MM.1S (cell line): ENCODE data around the gene STX8.

Source experiments
- DNase-seq: peaks from one replicate; pipeline ENCODE4 v3.0.0-alpha.2; 2015
- H2AFZ ChIP-seq: fragments of 300-600 bp; sonication (generic); 2 replicates; pipeline ENCODE4 v1.6.0; 2016; ENCODE audit warnings: antibody characterized with exemption, low read length
- H3F3A ChIP-seq: fragments of 300-600 bp; sonication (generic); 2 replicates; pipeline ENCODE4 v1.6.1; 2016; ENCODE audit warnings: mild to moderate bottlenecking, antibody characterized with exemption, low read length, moderate library complexity, mixed read lengths; ENCODE audit not compliant: insufficient read depth
- H3K27ac ChIP-seq: fragments of 300-600 bp; sonication (generic); 2 replicates; pipeline ENCODE4 v1.5.1; 2016; ENCODE audit warnings: mild to moderate bottlenecking, low read length
- H3K27me3 ChIP-seq: fragments of 300-600 bp; sonication (generic); replicated peaks from 2 replicates; pipeline ENCODE4 v1.6.0; 2016; ENCODE audit warnings: low read length; ENCODE audit not compliant: insufficient read depth
- H3K36me3 ChIP-seq: fragments of 300-600 bp; sonication (generic); replicated peaks from 2 replicates; pipeline ENCODE4 v1.6.1; 2016; ENCODE audit warnings: mild to moderate bottlenecking, low read length, mixed read lengths; ENCODE audit not compliant: insufficient read depth
- H3K4me1 ChIP-seq: fragments of 300-600 bp; sonication (generic); 2 replicates; pipeline ENCODE4 v1.6.1; 2016; ENCODE audit warnings: low read length, mixed read lengths
- H3K4me2 ChIP-seq: fragments of 300-600 bp; sonication (generic); 2 replicates; pipeline ENCODE4 v1.6.0; 2016; ENCODE audit warnings: low read depth, low read length
- H3K4me3 ChIP-seq: fragments of 300-600 bp; sonication (generic); 2 replicates; pipeline ENCODE4 v1.5.1; 2016; ENCODE audit warnings: low read length, mixed read lengths
- H3K79me2 ChIP-seq: fragments of 300-600 bp; sonication (generic); 2 replicates; pipeline ENCODE4 v1.6.1; 2016; ENCODE audit warnings: mixed run types, low read length, mixed read lengths
- H3K9ac ChIP-seq: fragments of 300-600 bp; sonication (generic); 2 replicates; pipeline ENCODE4 v1.6.1; 2016; ENCODE audit warnings: low read length, mixed read lengths
- H3K9me2 ChIP-seq: fragments of 300-600 bp; sonication (generic); replicated peaks from 2 replicates; pipeline ENCODE4 v1.6.1; 2016; ENCODE audit warnings: mild to moderate bottlenecking, low read length, mixed read lengths; ENCODE audit not compliant: insufficient read depth
- H3K9me3 ChIP-seq: fragments of 300-600 bp; sonication (generic); replicated peaks from 2 replicates; pipeline ENCODE4 v1.6.1; 2016; ENCODE audit warnings: mild to moderate bottlenecking, low read length, mixed read lengths; ENCODE audit not compliant: insufficient read depth
- H4K20me1 ChIP-seq: fragments of 300-600 bp; sonication (generic); 2 replicates; pipeline ENCODE4 v1.6.1; 2016; ENCODE audit warnings: mild to moderate bottlenecking, low read length, moderate library complexity, mixed read lengths; ENCODE audit not compliant: insufficient read depth
- CTCF ChIP-seq: fragments of 300-600 bp; sonication (generic); IDR thresholded peaks from 2 replicates; pipeline ENCODE4 v1.5.1; 2016; ENCODE audit warnings: antibody characterized with exemption, low read length, mixed read lengths
- EZH2 ChIP-seq: fragments of 300-600 bp; sonication (generic); optimal IDR thresholded peaks from 2 replicates; pipeline ENCODE3; 2017; ENCODE audit warnings: low read depth, mild to moderate bottlenecking, antibody characterized with exemption, low read length, mixed read lengths
- EZH2phosphoT487 ChIP-seq: fragments of 300-600 bp; sonication (generic); IDR thresholded peaks from 2 replicates; pipeline ENCODE4 v1.6.1; 2018; ENCODE audit warnings: antibody characterized with exemption, low read length

Gene STX8

GRCh38 chr17:9203771-9204425 lies 371.7 kb downstream of the STX8 start:
- DNase-seq = no peak
- Histone ChIP-seq H3F3A (no peaks in the 10 kb centered on the region), H3K4me1 (no peaks in the 10 kb centered on the region), H3K4me2 (no peak overlapping the region), H2AFZ (no peak overlapping the region), H4K20me1 (no peaks in the 10 kb centered on the region), H3K79me2 (no peaks in the 10 kb centered on the region), H3K9me3 (no peaks in the 10 kb centered on the region), H3K9ac (no peak overlapping the region), H3K4me3 (no peak overlapping the region), H3K9me2 (no peaks in the 10 kb centered on the region), H3K27ac (no peak overlapping the region), H3K27me3 (peaks cover 24% of the 10 kb centered on the region), H3K36me3 (no peaks in the 10 kb centered on the region)
- TF ChIP-seq EZH2 (no peak), EZH2phosphoT487 (no peak), CTCF (no peak)

- H3K4me1 ChIP-seq = no peaks in the 10 kb centered on the region
- H3K27me3 ChIP-seq = peaks cover 21% of the 10 kb centered on the region
- no peak overlapping the region for H3K4me3 ChIP-seq
- H3F3A ChIP-seq = no peaks in the 10 kb centered on the region
- H2AFZ ChIP-seq = no peak overlapping the region
- H3K9me2 ChIP-seq = no peaks in the 10 kb centered on the region
- no peak overlapping the region for H3K4me2 ChIP-seq
- no peak for TF ChIP-seq EZH2
- no peak for TF ChIP-seq CTCF
- TF ChIP-seq EZH2phosphoT487 = no peak
- no peaks in the 10 kb centered on the region for H3K9me3 ChIP-seq
- H3K9ac ChIP-seq = no peak overlapping the region
- no peaks in the 10 kb centered on the region for H3K36me3 ChIP-seq
- H3K27ac ChIP-seq = no peak overlapping the region
- no peaks in the 10 kb centered on the region for H3K79me2 ChIP-seq
- no peak for DNase-seq
- H4K20me1 ChIP-seq = no peaks in the 10 kb centered on the region
Observed at GRCh38 chr17:9202532-9202931, 373.1 kb downstream of the STX8 start.

GRCh38 chr17:9200699-9201359 lies 374.8 kb downstream of the STX8 start:
- Histone ChIP-seq H3K79me2 (no peaks in the 10 kb centered on the region), H3K9ac (no peak overlapping the region), H3K4me1 (no peaks in the 10 kb centered on the region), H2AFZ (no peak overlapping the region), H3K9me2 (no peaks in the 10 kb centered on the region), H3K27ac (no peak overlapping the region), H3F3A (no peaks in the 10 kb centered on the region), H3K4me2 (no peak overlapping the region), H3K27me3 (peaks cover 7% of the 10 kb centered on the region; the same call in 1 of the 2 replicates), H3K4me3 (no peak overlapping the region), H4K20me1 (no peaks in the 10 kb centered on the region), H3K36me3 (no peaks in the 10 kb centered on the region), H3K9me3 (no peaks in the 10 kb centered on the region)
- TF ChIP-seq EZH2phosphoT487 (no peak), EZH2 (no peak), CTCF (no peak)
- DNase-seq = no peak
